Liver (tissue), 9 donors: ENCODE data around the gene TNNI3K. TPM values are rescaled to one million over a fixed set of nuclear protein-coding genes. Genes with fewer than 3 reads are reported as not detected.

Source experiments
- DNase-seq: peaks from one replicate; pipeline ENCODE4 v3.0.0-alpha.2; 2017; ENCODE audit warnings: low spot score
- H3K27ac ChIP-seq, 2 donors: one replicate each; pipeline ENCODE4 v1.7.0; 2013; ENCODE audit warnings: inconsistent platforms in 2 of 2, low read length in 2 of 2, control low read depth in 1 of 2, low read depth in 1 of 2, mild to moderate bottlenecking in 1 of 2
- H3K27me3 ChIP-seq, 4 donors: one replicate each; pipeline versions ENCODE4 v1.6.1 to v1.7.0; 2013; ENCODE audit warnings: low read length in 3 of 4, inconsistent platforms in 1 of 4, mild to moderate bottlenecking in 1 of 4, moderate library complexity in 1 of 4; ENCODE audit not compliant: control insufficient read depth in 4 of 4, insufficient read depth in 4 of 4
- H3K36me3 ChIP-seq, 4 donors: one replicate each; pipeline versions ENCODE4 v1.6.1 to v1.7.0; 2013; ENCODE audit warnings: low read length in 3 of 4, mild to moderate bottlenecking in 3 of 4, low read depth in 1 of 4, moderate library complexity in 1 of 4; ENCODE audit not compliant: control insufficient read depth in 4 of 4, insufficient read depth in 3 of 4
- H3K4me1 ChIP-seq, 4 donors: one replicate each; pipeline versions ENCODE4 v1.6.1 to v1.7.0; 2013; ENCODE audit warnings: low read length in 3 of 4, mild to moderate bottlenecking in 3 of 4, moderate library complexity in 1 of 4; ENCODE audit not compliant: control insufficient read depth in 4 of 4, insufficient read depth in 4 of 4
- H3K4me3 ChIP-seq, 3 donors: one replicate each; pipeline versions ENCODE4 v1.6.1 to v1.7.0; 2013; ENCODE audit warnings: low read length in 3 of 3, control low read depth in 1 of 3, low read depth in 1 of 3, mild to moderate bottlenecking in 1 of 3
- H3K9ac ChIP-seq, 2 donors: one replicate each; pipeline ENCODE4 v1.7.0; 2013; ENCODE audit warnings: low read length in 2 of 2, mild to moderate bottlenecking in 2 of 2, moderate library complexity in 2 of 2, control low read depth in 1 of 2, low read depth in 1 of 2
- H3K9me3 ChIP-seq, 4 donors: one replicate each; pipeline versions ENCODE4 v1.6.1 to v1.7.0; 2013; ENCODE audit warnings: low read length in 3 of 4; ENCODE audit not compliant: control insufficient read depth in 4 of 4
- ATF3 ChIP-seq: IDR thresholded peaks from 2 replicates; pipeline ENCODE4 v1.6.1; 2016; ENCODE audit warnings: antibody characterized with exemption
- CTCF ChIP-seq: fragments of 150-350 bp; IDR thresholded peaks from 2 replicates; pipeline ENCODE4 v1.5.1; 2017; ENCODE audit warnings: improper control_type of control experiment, low read depth, low read length; ENCODE audit not compliant: missing input control
- EGR1 ChIP-seq, 2 donors: IDR thresholded peaks; 2 replicates each; pipeline ENCODE4 v1.6.1; 2016 to 2018; ENCODE audit warnings: antibody characterized with exemption in 2 of 2, low read depth in 2 of 2
- FOXA1 ChIP-seq: IDR thresholded peaks from 2 replicates; pipeline ENCODE4 v1.6.1; 2016; ENCODE audit warnings: antibody characterized with exemption
- FOXA2 ChIP-seq: IDR thresholded peaks from 2 replicates; pipeline ENCODE4 v1.6.1; 2016; ENCODE audit warnings: antibody characterized with exemption
- GABPA ChIP-seq, 2 donors: IDR thresholded peaks in 1 of 2; conservative IDR thresholded peaks in 1 of 2; 2 replicates each; pipeline ENCODE4 v1.6.1; 2016; ENCODE audit warnings: antibody characterized with exemption in 2 of 2, mild to moderate bottlenecking in 1 of 2, moderate library complexity in 1 of 2
- HNF4A ChIP-seq, 2 donors: conservative IDR thresholded peaks; 2 replicates each; pipeline ENCODE4 v1.6.1; 2016; ENCODE audit warnings: antibody characterized with exemption in 2 of 2, mild to moderate bottlenecking in 2 of 2
- HNF4G ChIP-seq: IDR thresholded peaks from 2 replicates; pipeline ENCODE4 v1.6.1; 2016; ENCODE audit warnings: antibody characterized with exemption
- JUND ChIP-seq, 2 donors: IDR thresholded peaks; 2 replicates each; pipeline ENCODE4 v1.6.1; 2016; ENCODE audit warnings: antibody characterized with exemption in 2 of 2
- NR2F2 ChIP-seq: IDR thresholded peaks from 2 replicates; pipeline ENCODE4 v1.6.1; 2016; ENCODE audit warnings: antibody characterized with exemption
- RAD21 ChIP-seq, 2 donors: IDR thresholded peaks; 2 replicates each; pipeline ENCODE4 v1.6.1; 2016; ENCODE audit warnings: antibody characterized with exemption in 2 of 2, mild to moderate bottlenecking in 2 of 2
- REST ChIP-seq: IDR thresholded peaks from 2 replicates; pipeline ENCODE4 v1.6.1; 2016; ENCODE audit warnings: antibody characterized with exemption, mild to moderate bottlenecking
- RXRA ChIP-seq, 2 donors: IDR thresholded peaks; 2 replicates each; pipeline ENCODE4 v1.6.1; 2017 to 2018; ENCODE audit warnings: antibody characterized with exemption in 2 of 2, mild to moderate bottlenecking in 1 of 2
- SP1 ChIP-seq: IDR thresholded peaks from 2 replicates; pipeline ENCODE4 v1.6.1; 2018; ENCODE audit warnings: antibody characterized with exemption, mild to moderate bottlenecking
- TAF1 ChIP-seq: conservative IDR thresholded peaks from 2 replicates; pipeline ENCODE4 v1.6.1; 2016; ENCODE audit warnings: antibody characterized with exemption, mild to moderate bottlenecking
- YY1 ChIP-seq: IDR thresholded peaks from 2 replicates; pipeline ENCODE4 v1.6.1; 2016; ENCODE audit warnings: antibody characterized with exemption, mild to moderate bottlenecking
- ZBTB33 ChIP-seq: IDR thresholded peaks from 2 replicates; pipeline ENCODE4 v1.6.1; 2016; ENCODE audit warnings: antibody characterized with exemption
- WGBS: extraction: QIAGEN DNeasy Blood & Tissue Kit; methylation state at CpG from one replicate; pipeline ENCODE4 v1.1.7; 2013; 5-methylcytosine and 5-hydroxymethylcytosine counted together
- polyA plus RNA-seq, 2 donors: library from polyadenylated mRNA; stranded (reverse) in 1 of 2; unstranded in 1 of 2; fragments of 200-250 nt in 1 of 2; fragments of >200 nt in 1 of 2; fragmentation: Nextera tagmentation in 1 of 2; extraction: Ambion mirVana in 1 of 2; gene quantifications; one replicate each; pipeline versions ENCODE4 v1.2.1 to v1.2.3, GENCODE V29; 2013 to 2015
- total RNA-seq, 2 donors: library from RNA; depleted of rRNA; stranded (reverse); fragments of >200 nt; gene quantifications; one replicate each; pipeline ENCODE4 v1.2.3, GENCODE V29; 2014
- donor health status: healthy.
- donor health status: healthy.
- donor health status: healthy.
- donor health status: healthy.
- donor health status: healthy.

TNNI3K gene
- total and polyA plus RNA-seq, 4 donors = 0.09 to 0.10 TPM; not detected in 2

GRCh38 chr1:74357150-74357549, 122.0 kb downstream of the TNNI3K start:
- 80% methylated on average over 3 of the region's 3 CpGs for WGBS
- Histone ChIP-seq H3K9me3 (no peaks in the 10 kb centered on the region), H3K9ac (no peak overlapping the region), H3K4me1 (no peaks in the 10 kb centered on the region), H3K4me3 (no peak overlapping the region), H3K27ac (no peak overlapping the region), H3K36me3 (no peaks in the 10 kb centered on the region), H3K27me3 (no peaks in the 10 kb centered on the region)
- TF ChIP-seq EGR1 (IDR thresholded peaks at IDR 0.05; ENCODE audit: low read depth in 2 of 2) (no peak), RXRA (IDR thresholded peaks at IDR 0.05) (no peak), FOXA2 (no peak), REST (no peak), YY1 (no peak), ATF3 (no peak), GABPA (IDR thresholded peaks at IDR 0.05 in 1 of 2, conservative IDR thresholded peaks at IDR 0.05 in 1 of 2) (no peak), JUND (IDR thresholded peaks at IDR 0.05) (no peak), RAD21 (IDR thresholded peaks at IDR 0.05) (no peak), FOXA1 (no peak)
- DNase-seq = no peak

GRCh38 chr1:74357756-74358155, 122.6 kb downstream of the TNNI3K start:
- Histone ChIP-seq H3K27me3 (no peaks in the 10 kb centered on the region), H3K4me3 (no peak overlapping the region), H3K9ac (no peak overlapping the region), H3K4me1 (no peaks in the 10 kb centered on the region), H3K36me3 (no peaks in the 10 kb centered on the region), H3K27ac (no peak overlapping the region), H3K9me3 (no peaks in the 10 kb centered on the region)
- no peak for DNase-seq
- 89% methylated on average over 4 of the region's 4 CpGs for WGBS
- no peak for TF ChIP-seq SP1
- TF ChIP-seq RXRA (IDR thresholded peaks at IDR 0.05) = no peak
- no peak for TF ChIP-seq HNF4A (conservative IDR thresholded peaks at IDR 0.05)
- no peak for TF ChIP-seq CTCF
- no peak for TF ChIP-seq ZBTB33
- TF ChIP-seq NR2F2 = no peak
- TF ChIP-seq TAF1 = no peak
- no peak for TF ChIP-seq EGR1 (IDR thresholded peaks at IDR 0.05; ENCODE audit: low read depth in 2 of 2)
- TF ChIP-seq YY1 = no peak
- no peak for TF ChIP-seq FOXA1
- TF ChIP-seq FOXA2 = no peak
- TF ChIP-seq HNF4G = no peak
